HG03159 (cell line): ENCODE measurements around the gene CSF1R.

ENCODE experiments used
- ATAC-seq: cut with Tn5 transposase; IDR thresholded peaks from one replicate; pipeline ENCODE4 v1.9.1; 2021; ENCODE audit warnings: mild to moderate bottlenecking, moderate library complexity; ENCODE audit not compliant: unreplicated experiment

The CSF1R gene

GRCh38 chr5:150073677-150074076 is 12.7 kb downstream of the CSF1R start:
- ATAC-seq = no peak

- ATAC-seq = no peak
Observed at GRCh38 chr5:150073086-150073625, 13.2 kb downstream of the CSF1R start.

- ATAC-seq = no peak
Observed at GRCh38 chr5:150070821-150071220, 15.5 kb downstream of the CSF1R start.

- ATAC-seq = no peak
Observed at GRCh38 chr5:150069672-150070627, 16.4 kb downstream of the CSF1R start.

- ATAC-seq = no peak
Observed at GRCh38 chr5:150068961-150069645, 17.3 kb downstream of the CSF1R start.

- ATAC-seq = no peak
Observed at GRCh38 chr5:150068472-150068871, 17.9 kb downstream of the CSF1R start.

- ATAC-seq = no peak
Observed at GRCh38 chr5:150068071-150068470, 18.3 kb downstream of the CSF1R start.

GRCh38 chr5:150067405-150067960 is 18.9 kb downstream of the CSF1R start:
- no peak for ATAC-seq

- no peak for ATAC-seq
Observed at GRCh38 chr5:150066901-150067396, 19.4 kb downstream of the CSF1R start.

- ATAC-seq = no peak
Observed at GRCh38 chr5:150066436-150066835, 19.9 kb downstream of the CSF1R start.

GRCh38 chr5:150065886-150066285 is 20.5 kb downstream of the CSF1R start:
- ATAC-seq = no peak

- no peak for ATAC-seq
Observed at GRCh38 chr5:150065346-150065745, 21.0 kb downstream of the CSF1R start.

GRCh38 chr5:150064681-150065220 is 21.6 kb downstream of the CSF1R start:
- no peak for ATAC-seq

- no peak for ATAC-seq
Observed at GRCh38 chr5:150063638-150064037, 22.7 kb downstream of the CSF1R start.

GRCh38 chr5:150062216-150062922 is 24.0 kb downstream of the CSF1R start:
- ATAC-seq = no peak

GRCh38 chr5:150061538-150061995 is 24.8 kb downstream of the CSF1R start:
- ATAC-seq = no peak

- ATAC-seq = no peak
Observed at GRCh38 chr5:150060471-150060870, 25.9 kb downstream of the CSF1R start.

- no peak for ATAC-seq
Observed at GRCh38 chr5:150059623-150060022, 26.7 kb downstream of the CSF1R start.

GRCh38 chr5:150058480-150059126 is 27.8 kb downstream of the CSF1R start:
- no peak for ATAC-seq

- no peak for ATAC-seq
Observed at GRCh38 chr5:150057996-150058395, 28.4 kb downstream of the CSF1R start.
